GM21529 (cell line): ENCODE results near the gene SH3RF1.

Experiments used
- ATAC-seq: cut with Tn5 transposase; IDR thresholded peaks from one replicate; pipeline ENCODE4 v1.9.1; 2021; ENCODE audit not compliant: unreplicated experiment

SH3RF1 gene

GRCh38 chr4:169252339-169253112 lies 18.2 kb downstream of the SH3RF1 start:
- peak; percentile 70 for ATAC-seq

GRCh38 chr4:169251291-169252235 lies 19.2 kb downstream of the SH3RF1 start:
- ATAC-seq, result no peak

GRCh38 chr4:169250796-169251195 lies 20.0 kb downstream of the SH3RF1 start:
- ATAC-seq, result no peak

- ATAC-seq, result no peak
These were observed 20.8 kb downstream of the SH3RF1 start for GRCh38 chr4:169249999-169250398.

- ATAC-seq, result peak; percentile 72
These were observed 21.4 kb downstream of the SH3RF1 start for GRCh38 chr4:169249214-169249973.

- no peak for ATAC-seq
These were observed 22.1 kb downstream of the SH3RF1 start for GRCh38 chr4:169248645-169249044.

GRCh38 chr4:169246957-169247396 lies 23.8 kb downstream of the SH3RF1 start:
- ATAC-seq, result no peak

GRCh38 chr4:169246279-169246678 lies 24.5 kb downstream of the SH3RF1 start:
- ATAC-seq, result no peak

- ATAC-seq, result no peak
These were observed 25.7 kb downstream of the SH3RF1 start for GRCh38 chr4:169245061-169245460.

GRCh38 chr4:169243825-169244609 lies 26.7 kb downstream of the SH3RF1 start:
- ATAC-seq, result no peak

GRCh38 chr4:169241464-169241863 lies 29.3 kb downstream of the SH3RF1 start:
- no peak for ATAC-seq

GRCh38 chr4:169239221-169239905 lies 31.4 kb downstream of the SH3RF1 start:
- ATAC-seq, result no peak

- ATAC-seq, result no peak
These were observed 32.3 kb downstream of the SH3RF1 start for GRCh38 chr4:169238445-169238844.

GRCh38 chr4:169236873-169237626 lies 33.7 kb downstream of the SH3RF1 start:
- ATAC-seq, result no peak

- ATAC-seq, result no peak
These were observed 34.7 kb downstream of the SH3RF1 start for GRCh38 chr4:169236078-169236477.

- ATAC-seq, result no peak
These were observed 36.5 kb downstream of the SH3RF1 start for GRCh38 chr4:169234137-169234855.

GRCh38 chr4:169233691-169234090 lies 37.1 kb downstream of the SH3RF1 start:
- no peak for ATAC-seq

GRCh38 chr4:169231647-169232262 lies 39.0 kb downstream of the SH3RF1 start:
- ATAC-seq, result no peak
